Measurements from ENCODE around the gene TLCD3B.

TLCD3B gene

DNA sequence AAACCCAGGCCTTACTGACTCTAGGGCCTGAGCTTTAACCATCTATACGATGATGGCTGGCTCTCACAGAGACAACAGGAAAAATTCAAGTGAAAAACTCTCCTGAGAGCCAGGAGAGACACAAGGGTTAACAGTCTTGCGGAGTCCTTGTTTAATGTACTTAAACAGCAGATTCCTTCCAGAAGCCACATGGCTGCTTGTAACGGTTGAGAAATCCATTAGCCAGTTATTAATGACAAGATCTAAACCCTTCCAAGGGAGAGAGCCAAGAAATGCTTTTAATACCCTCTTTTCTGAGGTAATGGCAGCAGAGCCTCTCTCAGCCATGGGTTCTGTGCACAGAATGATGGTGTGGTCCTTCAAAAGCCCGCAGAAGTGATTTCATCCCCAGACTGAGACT, 29.3 kb upstream of the TLCD3B start:
- no peak overlapping the region for H3K27ac ChIP-seq
- TF ChIP-seq, protein P1, sequence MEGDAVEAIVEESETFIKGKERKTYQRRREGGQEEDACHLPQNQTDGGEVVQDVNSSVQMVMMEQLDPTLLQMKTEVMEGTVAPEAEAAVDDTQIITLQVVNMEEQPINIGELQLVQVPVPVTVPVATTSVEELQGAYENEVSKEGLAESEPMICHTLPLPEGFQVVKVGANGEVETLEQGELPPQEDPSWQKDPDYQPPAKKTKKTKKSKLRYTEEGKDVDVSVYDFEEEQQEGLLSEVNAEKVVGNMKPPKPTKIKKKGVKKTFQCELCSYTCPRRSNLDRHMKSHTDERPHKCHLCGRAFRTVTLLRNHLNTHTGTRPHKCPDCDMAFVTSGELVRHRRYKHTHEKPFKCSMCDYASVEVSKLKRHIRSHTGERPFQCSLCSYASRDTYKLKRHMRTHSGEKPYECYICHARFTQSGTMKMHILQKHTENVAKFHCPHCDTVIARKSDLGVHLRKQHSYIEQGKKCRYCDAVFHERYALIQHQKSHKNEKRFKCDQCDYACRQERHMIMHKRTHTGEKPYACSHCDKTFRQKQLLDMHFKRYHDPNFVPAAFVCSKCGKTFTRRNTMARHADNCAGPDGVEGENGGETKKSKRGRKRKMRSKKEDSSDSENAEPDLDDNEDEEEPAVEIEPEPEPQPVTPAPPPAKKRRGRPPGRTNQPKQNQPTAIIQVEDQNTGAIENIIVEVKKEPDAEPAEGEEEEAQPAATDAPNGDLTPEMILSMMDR (IDR thresholded peaks at IDR 0.05): no peak
- DNase-seq (ENCODE audit: low spot score): no peak
- no peak overlapping the region for H3K4me3 ChIP-seq

DNA sequence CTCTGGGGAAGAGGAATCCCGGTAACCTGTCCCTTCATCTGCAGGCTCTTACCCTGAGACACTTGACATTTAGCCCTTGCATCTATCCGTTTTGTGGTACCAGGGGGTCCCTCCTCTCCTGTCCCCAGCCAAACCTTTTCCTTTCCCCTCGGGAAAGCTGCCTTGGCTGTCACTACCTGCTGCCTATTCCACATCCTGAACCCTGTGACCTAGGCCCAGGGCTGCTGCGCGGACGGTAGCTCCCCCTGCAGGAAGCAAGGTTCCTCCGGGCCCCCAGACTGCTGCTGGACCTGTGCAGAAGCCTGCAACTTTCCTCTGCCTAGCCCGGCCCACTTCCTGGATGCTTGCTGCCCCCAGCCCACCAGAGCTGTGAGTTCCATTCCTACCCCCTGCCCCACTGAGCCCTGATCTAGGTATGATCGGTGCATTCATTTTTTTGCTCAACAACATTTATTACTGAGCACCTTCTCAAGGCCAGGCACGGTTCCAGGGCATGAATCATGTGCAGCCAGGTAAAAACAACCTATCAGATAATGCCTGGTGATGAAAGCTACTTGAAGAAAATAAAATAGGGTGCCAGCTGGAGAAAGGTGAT, 24.0 kb upstream of the TLCD3B start:
- TF ChIP-seq, protein P1 (IDR thresholded peaks at IDR 0.05): no peak
- DNase-seq (ENCODE audit: low spot score): no peak
- no peak overlapping the region for H3K4me3 ChIP-seq
- no peak overlapping the region for H3K27ac ChIP-seq

DNA sequence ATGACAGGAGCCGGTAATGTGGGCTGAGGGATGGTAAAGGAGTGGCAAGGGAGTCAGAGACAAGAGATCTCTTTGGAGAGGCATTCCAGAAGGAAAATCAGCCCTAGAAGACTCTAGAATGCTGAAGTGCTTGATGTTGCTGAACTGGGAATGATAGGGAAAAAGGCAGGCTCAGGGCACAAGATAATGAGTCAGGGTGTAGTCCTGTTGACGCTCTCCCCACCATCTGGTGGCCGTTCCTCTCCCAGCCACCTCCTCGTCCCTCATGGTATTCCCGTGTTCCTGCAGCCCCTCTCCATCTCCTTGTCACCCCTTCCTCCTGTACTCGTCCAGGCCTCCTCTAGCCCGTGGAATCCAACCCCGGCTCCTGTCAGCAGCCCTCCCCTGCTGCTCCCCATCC, 23.4 kb upstream of the TLCD3B start:
- TF ChIP-seq, protein P1 (IDR thresholded peaks at IDR 0.05): no peak
- H3K27ac ChIP-seq: no peak overlapping the region
- no peak overlapping the region for H3K4me3 ChIP-seq
- DNase-seq (ENCODE audit: low spot score): no peak

DNA sequence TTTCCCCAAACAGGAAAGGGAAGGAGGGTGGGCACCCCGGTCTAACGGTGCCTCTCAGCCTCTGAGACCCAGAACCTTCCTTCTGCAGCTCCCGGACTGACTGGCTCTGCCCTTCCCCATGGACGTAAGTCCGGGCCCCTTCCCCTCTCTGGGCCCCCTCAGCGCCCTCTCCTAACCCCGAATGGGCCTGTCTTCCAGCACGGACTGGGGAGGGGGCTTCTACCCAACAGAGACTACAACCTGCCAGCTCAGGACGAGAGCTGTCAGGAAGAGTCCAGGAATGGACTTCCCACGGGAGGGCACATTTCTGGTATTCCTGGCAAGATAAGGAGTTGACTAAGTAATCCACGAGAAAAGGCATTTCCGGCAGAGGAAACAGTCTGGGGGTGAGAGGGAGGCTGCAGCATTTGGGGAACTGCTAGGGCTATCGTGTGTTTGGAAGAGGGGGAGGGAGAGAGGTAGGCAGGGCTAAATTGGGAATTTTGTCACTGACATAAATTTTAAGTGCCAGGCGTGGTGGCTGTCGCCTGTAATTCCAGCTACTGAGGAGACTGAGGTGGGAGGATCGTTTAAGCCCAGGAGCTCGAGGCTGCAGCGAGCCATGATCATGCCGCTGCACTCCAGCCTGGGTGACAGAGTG, 22.4 kb upstream of the TLCD3B start:
- TF ChIP-seq, protein P1 (IDR thresholded peaks at IDR 0.05): no peak
- Histone ChIP-seq H3K4me3 (peak overlapping the region; percentile 96), H3K27ac (peak overlapping the region; percentile 11 to 69)
- no peak for DNase-seq (ENCODE audit: low spot score)

DNA sequence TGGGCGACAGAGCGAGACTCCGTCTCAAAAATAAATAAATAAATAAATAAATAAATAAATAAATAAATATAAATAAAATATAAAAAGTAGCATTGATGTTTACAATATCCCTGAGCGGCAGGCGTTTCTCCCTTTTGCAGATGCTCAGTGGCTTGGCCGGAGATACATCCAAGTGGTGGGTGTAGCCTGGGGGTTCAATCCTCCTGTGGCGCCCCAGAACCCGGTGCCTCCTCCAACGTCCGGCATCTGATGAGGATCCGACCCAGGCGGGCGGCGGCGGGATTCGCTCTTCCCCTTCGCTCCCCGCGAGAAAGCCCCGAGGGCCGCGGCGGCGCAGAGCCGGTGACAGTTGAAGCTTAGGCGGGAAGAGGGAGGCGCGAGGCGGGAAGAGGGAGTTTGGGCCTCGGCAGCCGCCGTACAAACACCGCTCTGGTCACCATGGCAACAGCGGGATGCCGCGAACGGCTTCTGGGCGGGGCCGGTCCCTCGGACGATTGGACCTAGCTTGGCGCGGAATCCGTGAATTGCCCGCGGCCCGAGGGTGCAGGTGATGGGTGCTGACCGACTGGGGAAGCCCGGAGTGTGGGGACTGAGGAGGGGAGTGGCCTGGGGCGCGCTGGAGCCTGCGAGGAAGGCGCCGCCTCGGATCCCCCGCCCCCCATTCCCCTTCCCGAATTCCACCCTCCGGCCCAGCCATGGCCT, 21.8 kb upstream of the TLCD3B start:
- Histone ChIP-seq H3K27ac (peak overlapping the region; percentile 11 to 69), H3K4me3 (peak overlapping the region; percentile 96)
- TF ChIP-seq, protein P1 (IDR thresholded peaks at IDR 0.05): no peak
- peak; percentile 94 for DNase-seq (ENCODE audit: low spot score)

DNA sequence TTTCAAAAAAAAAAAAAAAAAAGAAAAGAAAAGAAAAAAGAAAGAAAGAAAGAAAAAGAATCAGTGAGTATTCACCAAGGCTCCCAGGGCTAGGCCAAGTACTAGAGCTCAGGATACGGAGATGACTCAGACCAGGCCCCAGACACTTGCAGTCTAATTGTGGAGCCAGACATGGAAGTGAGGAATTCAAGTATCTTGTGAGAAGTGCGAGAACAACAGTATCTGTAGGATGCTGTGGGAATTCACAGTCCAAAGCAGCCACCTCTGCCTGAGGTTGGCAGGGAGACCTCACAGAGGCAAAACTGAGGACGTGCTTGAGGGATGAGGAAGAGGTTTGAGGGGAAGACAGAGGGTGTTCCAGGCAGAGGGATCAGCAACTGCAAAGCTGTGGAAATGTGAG, 20.4 kb upstream of the TLCD3B start:
- Histone ChIP-seq H3K27ac (no peak overlapping the region), H3K4me3 (no peak overlapping the region)
- DNase-seq (ENCODE audit: low spot score): no peak
- TF ChIP-seq, protein P1 (IDR thresholded peaks at IDR 0.05): no peak
